Activated T-cell treated with anti-CD3 and anti-CD28 coated beads for 4 hours (primary cell): ENCODE measurements around the gene P4HB.

Experiments
- DNase-seq: peaks from one replicate; pipeline ENCODE4 v3.0.0-alpha.2; 2020

The P4HB gene

GRCh38 chr17:81867170-81867990, 7.0 kb upstream of the P4HB start:
- DNase-seq: no peak

- DNase-seq: no peak
Measured at GRCh38 chr17:81866440-81867169, 6.3 kb upstream of the P4HB start.

GRCh38 chr17:81865733-81866439, 5.6 kb upstream of the P4HB start:
- no peak for DNase-seq

GRCh38 chr17:81865358-81865732, 5.0 kb upstream of the P4HB start:
- no peak for DNase-seq

GRCh38 chr17:81863833-81864768, 3.8 kb upstream of the P4HB start:
- no peak for DNase-seq

- no peak for DNase-seq
Measured at GRCh38 chr17:81863123-81863675, 2.9 kb upstream of the P4HB start.

GRCh38 chr17:81860756-81861568, 627 bp upstream of the P4HB start:
- DNase-seq: peak; percentile 98

- no peak for DNase-seq
Measured at GRCh38 chr17:81858967-81859905, 1.1 kb downstream of the P4HB start.

GRCh38 chr17:81858170-81858966, 2.0 kb downstream of the P4HB start:
- DNase-seq: no peak

- no peak for DNase-seq
Measured at GRCh38 chr17:81854974-81855774, 5.2 kb downstream of the P4HB start.

GRCh38 chr17:81852237-81852636, 8.1 kb downstream of the P4HB start:
- DNase-seq: no peak

- DNase-seq: no peak
Measured at GRCh38 chr17:81851423-81851822, 8.9 kb downstream of the P4HB start.

GRCh38 chr17:81849457-81849856, 10.9 kb downstream of the P4HB start:
- DNase-seq: no peak

- DNase-seq: no peak
Measured at GRCh38 chr17:81846743-81847689, 13.3 kb downstream of the P4HB start.

- DNase-seq: no peak
Measured at GRCh38 chr17:81845881-81846742, 14.2 kb downstream of the P4HB start.

GRCh38 chr17:81845361-81845760, 15.0 kb downstream of the P4HB start:
- DNase-seq: no peak
